DMS53 treated with DMSO at 0.1 percent for 48 hours (cell line): ENCODE results near the gene HOXD3.

Experiments
- DNase-seq: peaks from one replicate; lab custom pipeline; 2025; ENCODE audit not compliant: unreplicated experiment; lab: John Stamatoyannopoulos, UW

The HOXD3 gene

DNA sequence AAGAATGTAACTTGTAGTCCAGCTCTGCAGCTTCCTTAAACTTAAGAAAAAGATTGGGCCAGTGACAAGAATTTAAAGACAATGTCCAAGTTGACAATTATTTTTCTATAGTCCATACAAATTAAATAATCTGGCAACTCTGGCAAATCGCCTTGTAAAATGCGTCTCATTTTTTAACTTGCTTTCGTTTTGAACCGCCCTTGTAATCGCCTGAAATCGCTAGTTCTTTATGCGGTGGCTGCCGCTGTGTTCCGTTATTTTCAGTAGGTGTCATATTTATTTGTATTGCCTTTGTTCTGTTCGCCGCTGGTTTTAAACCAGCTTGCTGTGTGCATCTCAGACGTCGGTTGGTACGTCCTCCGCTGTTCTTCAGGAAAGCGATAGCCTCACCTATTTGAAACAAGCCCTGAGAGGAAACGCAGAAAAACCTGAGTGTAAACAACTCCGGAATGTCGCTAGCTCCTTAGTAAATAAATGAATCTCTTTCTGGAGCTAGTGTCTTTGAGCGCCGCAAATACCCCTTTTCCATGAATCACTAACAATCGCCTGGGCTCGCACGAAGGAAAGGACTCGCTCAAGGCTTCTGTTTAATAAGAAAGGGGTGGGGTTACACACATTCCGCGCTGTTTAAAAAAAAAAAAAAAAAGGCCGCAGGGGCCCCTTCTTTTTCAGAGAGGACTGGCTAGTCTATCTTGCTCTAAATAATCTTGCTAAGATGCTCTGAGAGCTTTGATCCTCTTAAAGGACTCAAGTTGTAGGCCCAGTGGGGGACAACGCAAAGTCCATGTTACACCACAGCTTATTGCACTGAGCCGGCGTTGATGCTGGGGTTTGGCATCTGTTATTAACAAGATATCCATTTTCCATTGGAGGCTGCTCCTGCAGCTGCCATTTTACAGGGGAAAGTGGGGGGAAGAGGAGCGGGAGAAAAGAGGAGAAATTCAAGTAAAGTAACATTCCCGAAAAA, 24.6 kb upstream of the HOXD3 start:
- DNase-seq = no peak

DNA sequence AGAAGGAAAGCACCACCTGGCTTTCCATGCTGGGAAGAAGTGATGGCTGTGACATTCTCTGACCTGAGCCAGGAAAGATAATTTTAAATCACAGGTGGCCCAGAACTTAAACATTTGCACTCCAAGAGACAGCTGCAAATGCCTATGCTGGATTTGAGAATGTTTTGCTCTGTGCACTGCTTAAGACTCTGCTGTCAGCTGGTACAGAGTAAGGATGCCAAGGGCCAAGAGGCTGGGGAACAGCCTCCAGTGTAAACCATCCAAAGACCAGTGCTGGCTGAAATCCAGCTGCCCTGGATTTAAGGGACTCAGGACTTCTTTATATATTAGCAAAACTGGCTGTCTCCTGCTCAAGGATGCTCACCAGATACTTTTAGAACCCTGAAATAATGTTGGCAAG, 23.7 kb upstream of the HOXD3 start:
- DNase-seq = no peak

DNA sequence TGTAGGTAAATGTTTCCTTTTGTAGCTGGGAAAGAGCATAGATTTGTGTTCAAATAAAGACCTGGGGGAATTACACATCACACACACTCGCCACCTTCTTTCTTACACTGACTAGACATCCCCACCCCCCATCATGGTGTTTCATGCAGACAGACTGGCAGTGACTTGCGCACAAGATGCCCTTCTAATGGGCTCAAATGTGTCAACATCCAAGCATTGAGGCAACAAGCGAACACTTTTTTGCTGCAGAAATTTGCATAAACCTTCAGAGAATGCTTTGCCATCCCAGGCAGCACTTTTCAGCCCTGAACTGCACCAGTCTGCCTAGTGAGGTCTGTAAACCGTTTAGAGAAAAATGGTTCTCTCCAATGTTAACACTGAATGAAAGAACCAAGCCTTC, 23.1 kb upstream of the HOXD3 start:
- DNase-seq = no peak

DNA sequence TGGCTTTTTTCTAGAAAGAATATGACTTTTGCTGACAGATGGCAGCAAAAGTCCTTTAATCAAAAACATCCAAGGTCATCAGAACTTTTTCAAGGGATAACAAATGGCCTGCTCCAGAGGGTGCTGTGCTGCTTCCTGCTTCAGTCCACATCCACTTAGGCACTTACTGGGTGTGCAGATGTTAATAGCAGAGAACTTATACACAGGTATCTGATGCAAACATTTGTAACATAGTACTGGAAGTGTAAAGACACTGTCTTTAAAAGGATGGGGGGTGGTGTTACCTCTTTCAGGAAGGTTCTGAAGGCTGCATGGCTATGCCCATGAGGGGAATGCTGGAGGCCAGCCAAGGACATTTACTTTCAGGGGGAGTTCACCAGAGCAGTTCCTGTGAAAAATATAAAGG, 22.1 kb upstream of the HOXD3 start:
- peak; percentile 47 for DNase-seq

DNA sequence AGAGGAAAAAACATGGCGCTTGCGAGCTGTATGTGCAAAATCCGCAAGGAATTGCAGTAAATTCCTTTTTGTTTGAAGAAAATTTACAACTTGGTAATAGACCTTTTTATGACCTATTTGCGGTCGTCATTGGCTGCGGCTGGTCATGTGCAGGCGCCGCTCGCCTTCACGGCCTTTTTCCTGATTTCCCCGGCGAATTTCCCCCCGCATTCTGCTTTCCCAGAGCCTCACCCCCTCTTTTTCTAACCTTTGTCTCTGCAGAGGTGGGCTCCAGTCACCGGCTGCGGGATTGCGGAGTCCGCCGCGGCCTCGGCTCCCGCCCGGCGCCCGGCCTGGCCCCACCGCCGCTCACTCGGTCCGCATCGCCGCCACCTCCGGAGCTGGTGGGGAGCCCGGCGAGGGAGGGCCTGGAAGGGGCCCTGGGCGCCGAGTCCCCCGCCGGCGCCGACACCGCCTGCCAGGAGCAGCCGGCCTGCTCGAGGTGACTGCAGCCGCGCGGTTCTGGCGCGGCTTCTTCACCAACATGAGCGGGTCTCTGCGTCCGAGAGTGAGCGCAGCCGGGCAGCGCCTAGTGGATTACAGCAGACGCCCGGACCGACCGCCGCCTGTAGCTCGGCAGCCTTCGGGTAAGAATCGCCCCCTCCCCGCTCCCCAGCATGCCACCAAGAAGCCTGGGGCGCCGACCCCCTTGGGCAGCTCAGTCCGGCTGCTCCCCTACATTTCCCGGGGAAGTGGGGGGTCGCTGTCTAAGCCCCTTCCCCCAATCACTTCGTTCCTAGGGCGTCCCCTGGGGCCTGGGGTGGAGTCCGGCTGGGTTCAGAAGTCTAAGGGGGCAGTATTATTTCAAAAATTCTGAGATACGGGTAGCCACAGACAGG, 20.5 kb upstream of the HOXD3 start:
- DNase-seq = no peak

DNA sequence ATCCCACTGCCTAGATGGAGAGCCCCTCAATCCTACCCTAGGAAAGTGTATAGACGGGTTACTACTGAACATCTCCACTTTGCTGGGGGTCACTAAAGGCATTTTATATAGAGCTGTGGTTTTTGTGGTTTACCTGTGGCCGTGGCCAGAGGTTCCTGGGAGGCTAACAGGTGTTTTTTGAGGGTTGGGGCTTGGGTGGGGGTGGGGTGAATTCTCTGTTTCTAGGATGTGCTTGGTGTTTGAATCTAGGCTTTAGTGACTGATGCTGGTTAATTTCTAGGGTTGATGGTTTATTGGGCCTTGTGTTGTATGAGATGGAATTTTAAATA, 19.9 kb upstream of the HOXD3 start:
- DNase-seq = no peak

DNA sequence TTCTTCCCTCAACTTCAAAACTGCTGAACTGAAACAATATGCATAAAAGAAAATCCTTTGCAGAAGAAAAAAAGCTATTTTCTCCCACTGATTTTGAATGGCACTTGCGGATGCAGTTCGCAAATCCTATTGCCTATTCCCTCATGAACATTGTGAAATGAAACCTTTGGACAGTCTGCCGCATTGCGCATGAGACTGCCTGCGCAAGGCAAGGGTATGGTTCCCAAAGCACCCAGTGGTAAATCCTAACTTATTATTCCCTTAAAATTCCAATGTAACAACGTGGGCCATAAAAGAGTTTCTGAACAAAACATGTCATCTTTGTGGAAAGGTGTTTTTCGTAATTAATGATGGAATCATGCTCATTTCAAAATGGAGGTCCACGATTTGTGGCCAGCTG, 19.2 kb upstream of the HOXD3 start:
- DNase-seq = no peak

DNA sequence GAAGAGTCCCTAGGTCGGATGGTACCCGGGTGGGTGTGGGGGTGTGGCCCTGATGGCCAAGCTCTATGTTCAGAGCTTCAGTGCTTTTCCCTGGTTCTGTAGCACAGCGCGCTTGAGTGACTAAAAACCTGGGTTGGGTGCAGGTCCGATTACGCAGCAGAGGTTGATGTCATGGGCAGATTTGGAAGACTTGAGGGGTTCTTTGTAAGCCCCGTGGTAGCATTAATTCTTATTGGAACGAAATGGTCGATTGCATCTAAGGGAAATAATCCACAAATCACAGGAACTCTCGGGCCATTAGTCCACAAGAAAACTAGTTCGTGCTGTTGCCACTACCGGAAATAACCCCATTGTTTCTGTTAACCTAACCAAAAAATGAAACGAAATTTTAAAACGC, 18.6 kb upstream of the HOXD3 start:
- DNase-seq = no peak

DNA sequence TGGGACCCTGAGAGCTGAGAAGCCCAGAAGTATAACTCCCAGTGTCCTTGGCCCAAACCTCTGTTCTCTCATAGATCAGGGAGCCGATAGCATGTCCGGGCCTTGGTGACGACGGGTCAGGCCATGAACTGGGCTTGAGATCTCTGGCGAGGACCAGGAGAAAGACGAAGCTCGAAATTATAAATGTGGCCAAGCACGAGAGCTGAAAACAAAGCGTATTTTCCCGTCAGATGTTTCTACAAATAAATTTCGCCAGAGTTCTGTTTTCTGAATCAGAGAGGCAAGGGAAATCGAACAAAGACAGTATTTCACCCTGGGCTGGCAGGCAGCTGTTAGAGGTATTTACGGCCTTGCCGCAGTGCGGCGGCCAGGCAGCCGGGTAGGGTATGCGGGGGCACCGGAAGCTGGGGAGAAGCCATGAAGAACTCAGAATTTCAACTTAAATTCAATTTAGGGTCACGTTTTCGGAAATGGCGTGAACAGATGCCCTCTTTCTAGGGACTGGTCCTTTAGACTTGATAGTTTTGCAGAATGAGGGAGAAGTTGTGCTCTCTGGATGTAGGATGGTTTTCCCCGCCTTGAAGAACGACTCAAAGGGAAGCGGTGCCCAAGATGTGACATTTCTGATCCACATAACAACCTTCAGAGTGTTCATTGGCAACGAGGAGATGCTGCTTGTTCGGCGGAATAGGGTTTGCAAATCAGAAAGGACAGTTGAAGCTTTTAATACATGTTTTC, 18.0 kb upstream of the HOXD3 start:
- DNase-seq = no peak

DNA sequence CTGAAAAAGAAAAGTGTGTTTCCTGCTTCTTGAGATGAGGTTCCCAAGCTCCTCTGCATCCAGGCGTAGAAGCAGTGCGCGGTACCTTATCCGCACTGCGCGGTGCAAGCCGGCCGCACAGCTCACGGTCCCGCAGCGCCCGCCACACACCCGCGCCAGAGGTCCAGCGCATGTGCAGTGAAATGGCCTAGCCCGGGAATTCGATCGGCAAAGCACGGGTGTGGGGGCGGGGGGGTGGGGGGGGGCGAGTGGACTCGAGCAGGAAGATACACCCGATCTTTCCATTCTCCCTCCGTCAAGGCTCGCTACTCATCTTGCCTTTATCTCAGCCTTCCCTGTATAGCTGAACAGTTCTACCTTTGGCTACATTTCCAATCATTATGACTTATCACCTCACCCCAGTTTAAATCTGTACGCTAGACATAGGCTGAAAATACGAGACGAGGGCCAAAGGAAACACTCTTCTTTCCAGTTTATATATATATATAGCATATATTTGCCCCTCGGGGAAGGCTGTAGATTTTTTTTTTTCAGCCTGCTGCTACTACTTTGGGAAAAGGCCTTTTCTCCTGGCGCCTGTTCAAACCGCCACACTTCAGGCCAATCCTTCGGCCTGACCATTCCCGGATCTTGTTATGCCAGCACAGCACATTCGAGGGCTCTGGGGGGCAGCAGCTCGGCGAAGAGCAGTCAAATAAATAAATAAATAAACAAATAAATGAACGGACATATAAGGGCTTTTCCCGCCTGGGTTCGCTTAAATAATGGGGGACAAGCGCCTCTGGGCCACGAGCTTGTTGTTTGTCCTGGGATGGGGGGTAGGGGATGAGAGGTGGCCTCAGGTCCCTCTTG, 17.2 kb upstream of the HOXD3 start:
- peak; percentile 23 for DNase-seq

DNA sequence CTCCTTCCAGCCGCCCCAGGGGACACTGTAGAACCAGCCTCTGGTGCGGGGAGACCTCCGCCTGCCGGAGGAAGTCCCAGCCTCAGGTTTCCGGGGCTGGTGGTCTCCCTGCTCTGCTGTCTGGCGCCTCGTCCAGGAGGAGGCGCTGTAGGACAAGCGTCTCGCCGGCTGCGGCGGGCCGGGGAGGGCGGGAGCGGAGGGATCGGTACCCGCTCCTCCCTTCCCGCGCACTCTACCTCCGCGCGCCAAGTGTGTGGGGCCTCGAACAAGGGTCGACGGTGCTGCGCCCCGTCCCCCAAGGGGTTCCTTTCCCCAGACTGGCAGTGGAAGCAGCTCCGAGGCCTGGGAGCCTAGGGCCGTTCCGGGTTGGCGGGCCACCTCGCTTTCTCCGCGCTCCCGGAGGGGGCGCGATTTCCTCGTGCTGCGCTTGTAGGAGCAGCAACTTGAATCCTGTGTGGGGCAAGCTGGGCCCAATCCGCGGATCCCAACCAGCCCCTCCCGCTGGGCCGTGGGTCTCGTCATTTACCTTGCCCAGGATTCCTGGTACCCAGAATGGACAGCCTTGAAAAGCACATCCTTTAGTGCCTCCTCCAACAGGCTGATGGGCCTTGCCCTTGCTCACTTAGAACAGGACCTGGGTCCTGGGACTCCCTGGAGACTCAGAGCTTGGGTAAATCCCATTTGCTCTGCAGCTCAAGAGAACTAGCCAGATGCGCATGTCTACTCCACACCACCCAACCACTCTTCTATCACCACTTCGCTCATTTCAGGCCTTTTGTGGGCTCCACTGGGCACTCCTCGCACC, 16.4 kb upstream of the HOXD3 start:
- DNase-seq = peak; percentile 74

DNA sequence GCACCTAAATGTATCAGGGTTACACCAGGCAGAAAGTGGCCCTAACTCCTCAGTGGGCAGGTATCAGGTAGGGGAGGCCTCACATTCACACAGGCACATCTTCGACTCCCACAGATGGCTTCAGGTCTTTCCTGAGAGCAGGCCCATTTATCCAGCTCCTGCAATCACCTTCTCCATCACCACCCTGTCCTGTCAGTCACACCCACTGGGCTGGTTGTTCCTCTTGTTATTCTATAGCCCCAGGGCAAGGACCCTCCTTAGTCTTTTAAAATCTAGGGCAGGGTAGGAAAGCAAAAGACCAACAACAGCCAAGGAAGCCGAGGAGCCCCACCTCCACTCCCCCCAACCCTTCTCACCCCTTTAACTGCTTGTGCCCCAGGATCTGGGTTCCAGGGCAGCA, 14.8 kb upstream of the HOXD3 start:
- DNase-seq = no peak

DNA sequence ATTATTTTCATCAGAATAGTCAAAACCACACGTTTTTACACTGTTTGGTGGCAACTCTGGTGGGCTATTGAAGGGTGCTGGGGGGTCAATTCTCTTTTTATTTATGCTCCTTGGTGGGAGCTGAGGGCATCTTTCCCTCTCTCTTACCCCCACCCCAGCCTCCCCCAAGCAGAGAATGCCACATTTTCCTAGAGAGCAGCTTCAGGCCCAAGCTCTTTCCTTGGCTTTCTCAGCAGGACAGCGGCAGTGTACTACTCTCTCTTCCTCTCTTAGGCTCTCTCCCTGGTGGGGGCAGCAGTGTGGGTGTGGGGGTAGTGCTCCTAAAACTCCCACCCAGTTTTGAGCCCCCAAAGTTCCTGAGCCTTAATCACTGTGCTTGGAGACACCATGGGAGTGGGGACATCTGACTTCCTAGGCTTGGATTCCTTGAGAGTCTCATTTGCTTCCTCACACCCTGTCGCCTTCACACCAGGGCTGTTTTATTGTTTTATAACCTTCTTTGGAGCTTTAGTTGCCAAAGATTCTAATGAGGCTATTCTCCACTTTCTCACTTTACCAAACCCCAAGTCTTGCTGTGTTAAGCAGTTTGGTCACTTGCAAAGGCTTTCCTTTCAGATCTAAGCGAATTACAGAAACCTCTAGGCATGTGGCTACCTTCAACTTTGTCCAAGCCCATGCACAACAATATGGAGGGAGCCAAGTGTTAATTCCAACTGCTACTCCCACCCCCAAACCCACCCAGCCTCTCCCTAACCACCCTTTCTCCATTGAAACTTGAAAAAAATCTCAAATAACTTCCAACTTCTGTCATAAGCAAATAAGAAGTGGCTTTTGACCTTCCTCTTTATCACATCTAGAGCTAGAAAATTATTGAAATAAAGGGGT, 11.8 kb upstream of the HOXD3 start:
- no peak for DNase-seq

DNA sequence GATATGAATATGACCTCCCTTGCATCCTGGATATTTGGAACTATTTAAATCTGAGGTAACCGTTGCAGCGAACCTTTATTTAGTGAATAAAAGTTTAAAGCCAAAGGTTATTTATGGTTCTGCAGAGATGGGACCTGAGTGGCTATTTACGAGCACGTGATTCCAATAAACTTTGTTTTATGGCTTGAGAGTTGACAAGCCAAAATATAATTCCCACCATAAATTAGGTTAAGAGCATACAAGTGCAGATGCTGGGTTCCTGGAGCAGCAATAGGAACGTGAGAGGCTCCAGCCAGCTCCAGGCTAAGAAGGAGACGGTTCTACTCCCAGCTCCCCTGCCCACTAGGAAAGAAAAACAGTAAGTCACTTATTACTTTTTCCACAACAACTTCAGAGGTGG, 11.0 kb upstream of the HOXD3 start:
- no peak for DNase-seq

DNA sequence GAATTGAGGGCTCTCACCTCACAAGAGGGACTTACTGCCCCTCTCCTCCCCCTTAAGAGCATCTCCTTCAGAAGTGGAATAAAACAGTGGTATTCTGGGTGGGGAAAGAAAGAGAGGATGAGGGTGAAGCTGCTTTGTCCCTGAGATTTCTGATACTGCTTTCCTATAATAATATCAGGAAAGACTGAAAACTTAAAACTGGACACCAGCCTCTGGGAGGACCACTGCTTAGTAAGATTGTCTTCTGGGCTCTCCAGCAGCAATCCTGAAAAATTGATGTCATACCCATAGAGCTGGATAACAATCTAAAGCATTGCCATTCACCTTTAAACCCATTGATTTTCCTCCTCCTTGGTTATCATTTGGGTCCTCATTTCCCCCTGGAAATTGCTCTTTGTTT, 10.5 kb upstream of the HOXD3 start:
- no peak for DNase-seq

DNA sequence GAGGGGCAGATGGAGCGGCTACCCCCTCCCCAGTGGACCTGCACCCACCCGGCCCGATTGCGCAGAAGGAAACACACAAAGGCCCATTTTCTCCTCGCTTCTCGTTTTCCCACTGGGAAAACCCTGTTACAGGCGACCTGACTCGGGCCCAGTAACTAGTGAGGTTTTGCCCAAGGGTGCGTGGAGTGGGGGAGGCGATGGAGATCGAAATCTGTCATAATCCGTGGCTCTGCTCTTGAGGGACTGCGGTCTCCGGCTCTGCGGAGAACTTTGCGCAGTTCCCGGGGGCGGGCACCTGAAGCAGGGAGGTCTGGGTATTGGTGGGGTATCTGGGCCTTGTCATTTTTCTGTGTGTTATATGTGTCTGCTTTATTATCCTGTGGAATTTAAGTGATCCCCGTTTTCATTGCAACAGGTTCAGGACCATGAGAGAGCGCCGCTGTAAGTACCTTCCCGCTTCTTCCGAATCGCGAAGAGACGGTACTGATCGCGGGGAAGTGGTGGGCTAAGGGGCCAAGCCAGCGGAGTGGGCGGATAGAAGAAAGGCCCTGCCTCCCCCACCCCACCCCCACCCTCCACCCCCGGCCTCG, 9.8 kb upstream of the HOXD3 start:
- DNase-seq = no peak

DNA sequence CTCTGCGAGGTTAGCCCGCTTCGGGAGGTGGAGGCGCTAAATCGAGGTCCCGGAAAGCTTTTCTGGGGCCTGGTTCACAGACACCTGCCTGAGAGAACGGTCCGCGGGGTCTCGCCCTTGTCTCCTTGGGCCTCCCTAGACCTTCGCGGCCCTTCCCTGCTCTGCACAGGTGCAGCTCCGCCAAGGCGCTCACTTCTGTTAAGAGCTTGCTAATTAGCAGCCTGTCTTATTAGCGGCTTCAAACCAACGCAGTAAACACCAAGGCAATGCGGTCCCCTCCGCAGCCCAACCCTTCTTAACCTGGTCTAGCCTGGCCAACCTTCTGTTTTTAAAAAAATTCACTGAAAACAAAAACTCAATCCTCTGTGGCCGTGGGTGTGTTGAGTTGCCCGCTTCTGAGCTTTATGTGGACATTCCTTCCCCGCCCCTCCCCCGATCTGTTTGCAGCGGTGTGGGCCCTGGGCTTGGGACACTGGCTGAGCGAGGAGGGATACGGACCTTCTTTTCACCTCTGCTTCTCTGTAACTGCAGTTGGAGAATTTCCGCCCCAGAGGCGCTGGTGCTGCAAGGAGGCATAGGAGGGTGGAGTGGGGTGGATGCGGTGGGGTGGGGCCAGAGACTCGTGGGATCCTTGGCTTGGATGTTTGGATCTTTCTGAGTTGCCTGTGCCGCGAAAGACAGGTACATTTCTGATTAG, 9.2 kb upstream of the HOXD3 start:
- no peak for DNase-seq
